Stimulated activated naive B cell treated with anti-CD40 and anti-IgM and Interleukin-4, amounts not matched to agents 10 μg/mL and 1 μg/mL and 100 μg/mL, for 72 hours (primary cell): ENCODE results near the gene TIMM22.

Source experiments
- ATAC-seq, 2 donors: fragments of 150-1000 bp; cut with Tn5 transposase; replicated peaks; 2 replicates each; pipeline ENCODE4 v1.10.0; 2021; ENCODE audit warnings: moderate library complexity in 1 of 2
- DNase-seq: peaks from one replicate; pipeline ENCODE4 v3.0.0; 2021
- H3K27ac Mint-ChIP-seq: one replicate; pipeline ENCODE4 v1.8.0; 2022; ENCODE audit warnings: mild to moderate bottlenecking, mixed read lengths
- H3K27me3 Mint-ChIP-seq, 2 donors: one replicate each; pipeline ENCODE4 v1.8.0; 2022; ENCODE audit warnings: mixed read lengths in 2 of 2
- H3K36me3 Mint-ChIP-seq, 2 donors: one replicate each; pipeline ENCODE4 v1.8.0; 2022; ENCODE audit warnings: mixed read lengths in 2 of 2, mild to moderate bottlenecking in 1 of 2
- H3K4me1 Mint-ChIP-seq, 2 donors: one replicate each; pipeline ENCODE4 v1.8.0; 2022; ENCODE audit warnings: mixed read lengths in 2 of 2, mild to moderate bottlenecking in 1 of 2
- H3K4me3 Mint-ChIP-seq, 2 donors: one replicate each; pipeline ENCODE4 v1.8.0; 2022; ENCODE audit warnings: mild to moderate bottlenecking in 2 of 2, mixed read lengths in 2 of 2, moderate library complexity in 1 of 2
- H3K9me3 Mint-ChIP-seq, 2 donors: one replicate each; pipeline ENCODE4 v1.8.0; 2022; ENCODE audit warnings: mixed read lengths in 2 of 2, mild to moderate bottlenecking in 1 of 2

The TIMM22 gene

DNA sequence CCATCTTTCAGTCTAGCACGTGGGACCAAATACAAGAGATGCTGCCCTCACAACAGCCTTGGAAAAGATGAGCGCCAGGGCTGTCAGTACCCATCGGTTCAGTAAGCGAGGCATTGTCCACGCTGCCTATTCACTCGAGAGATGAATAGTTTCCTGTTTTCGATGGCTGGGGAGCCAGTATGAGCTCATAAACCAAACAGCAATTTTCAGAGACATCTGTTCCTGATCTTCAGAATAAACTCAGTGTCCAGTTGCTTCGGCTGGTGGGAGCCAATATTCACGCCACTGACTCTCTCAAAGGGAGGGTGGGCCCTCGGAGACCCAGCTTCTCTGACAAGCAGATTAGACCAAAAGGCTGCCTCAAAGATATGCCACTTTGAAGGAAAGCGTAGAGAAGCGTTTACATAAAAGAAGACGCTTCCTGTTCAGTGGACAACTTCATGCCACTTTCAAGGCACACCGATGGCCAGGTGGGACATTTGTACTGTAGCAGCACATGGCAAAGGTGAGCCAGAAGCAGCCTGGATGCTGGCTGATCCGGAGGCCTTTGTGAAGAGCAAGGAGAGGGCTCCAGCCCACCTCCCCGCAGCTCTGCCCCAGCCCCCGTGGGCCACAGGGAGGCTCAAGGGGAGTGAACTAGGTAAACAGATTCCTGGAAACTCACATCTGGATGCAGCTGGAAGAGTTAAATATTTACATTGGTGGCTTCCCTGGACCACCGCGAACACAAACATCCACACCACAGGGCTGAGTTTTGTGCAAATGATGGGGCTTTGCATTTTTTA lies 6.0 kb downstream of the TIMM22 start:
- Mint-ChIP-seq H3K4me1 (peaks cover 19 to 30% of the 10 kb centered on the region in 2 donors), H3K4me3 (no peak overlapping the region), H3K9me3 (no peaks in the 10 kb centered on the region), H3K36me3 (peaks cover 25 to 45% of the 10 kb centered on the region in 2 donors), H3K27ac (peak overlapping the region; percentile 79), H3K27me3 (no peaks in the 10 kb centered on the region)
- DNase-seq (no peak), ATAC-seq (no peak)

DNA sequence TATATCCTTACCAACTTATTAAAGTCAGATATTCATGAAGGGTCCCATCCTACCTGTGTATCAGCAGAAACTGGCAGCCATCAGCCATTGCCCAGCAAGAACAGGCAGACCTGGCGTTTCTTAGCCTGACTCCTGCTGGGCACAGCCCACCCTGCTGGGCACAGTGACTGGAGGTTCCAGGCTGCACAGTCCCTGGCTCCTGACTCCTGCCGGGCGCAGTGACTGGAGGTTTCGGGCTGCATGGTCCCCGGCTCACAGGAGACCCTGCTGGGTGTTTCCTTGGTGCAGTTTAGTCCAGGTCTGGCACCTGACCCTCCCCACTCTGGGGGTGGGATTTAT lies 6.7 kb downstream of the TIMM22 start:
- H3K9me3 Mint-ChIP-seq: no peaks in the 10 kb centered on the region
- ATAC-seq (no peak), DNase-seq (no peak)
- no peak overlapping the region for H3K4me3 Mint-ChIP-seq
- peaks cover 27 to 42% of the 10 kb centered on the region in 2 donors for H3K36me3 Mint-ChIP-seq
- peaks cover 14 to 23% of the 10 kb centered on the region in 2 donors for H3K4me1 Mint-ChIP-seq
- no peaks in the 10 kb centered on the region for H3K27me3 Mint-ChIP-seq
- H3K27ac Mint-ChIP-seq: no peak overlapping the region

DNA sequence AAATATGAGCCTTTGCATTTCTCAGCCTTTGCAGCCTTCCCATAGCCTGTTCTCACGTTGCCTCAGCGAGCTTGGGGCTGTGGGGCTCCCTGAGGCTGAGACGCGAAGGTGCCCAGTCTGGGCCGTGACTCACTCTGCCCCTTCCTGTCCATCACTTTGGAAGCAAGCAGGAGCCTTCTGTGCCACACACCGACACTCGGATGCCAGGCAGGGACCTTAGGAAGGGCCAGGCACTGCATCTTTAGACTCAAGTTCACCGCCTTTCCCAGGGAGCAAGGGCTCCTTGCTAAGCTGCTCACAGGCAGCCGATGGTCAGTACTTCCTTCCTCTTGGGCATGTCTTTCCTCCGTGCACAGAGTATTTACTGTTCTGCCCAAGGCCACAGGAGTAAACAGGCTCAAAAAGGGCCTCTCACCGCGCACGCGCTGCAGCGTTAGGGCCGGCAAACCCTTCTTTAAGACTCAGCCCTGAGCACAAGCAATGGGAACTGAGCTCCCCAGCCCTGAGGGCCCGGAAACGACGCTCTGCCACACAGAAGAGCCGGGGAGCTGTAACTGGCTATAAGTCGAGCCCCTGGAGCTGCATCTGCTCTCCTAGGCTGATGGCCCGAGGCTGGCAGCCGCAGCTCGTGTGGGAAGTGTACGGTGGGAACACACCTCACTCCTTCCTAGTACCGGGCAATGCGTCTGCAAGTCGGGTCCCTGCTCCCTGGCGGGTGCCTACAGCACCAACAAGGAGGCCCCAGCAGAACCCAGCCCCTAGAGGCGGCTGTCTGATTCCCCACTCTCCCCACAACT lies 7.2 kb downstream of the TIMM22 start:
- peak overlapping the region; percentile 14 for H3K27ac Mint-ChIP-seq

DNA sequence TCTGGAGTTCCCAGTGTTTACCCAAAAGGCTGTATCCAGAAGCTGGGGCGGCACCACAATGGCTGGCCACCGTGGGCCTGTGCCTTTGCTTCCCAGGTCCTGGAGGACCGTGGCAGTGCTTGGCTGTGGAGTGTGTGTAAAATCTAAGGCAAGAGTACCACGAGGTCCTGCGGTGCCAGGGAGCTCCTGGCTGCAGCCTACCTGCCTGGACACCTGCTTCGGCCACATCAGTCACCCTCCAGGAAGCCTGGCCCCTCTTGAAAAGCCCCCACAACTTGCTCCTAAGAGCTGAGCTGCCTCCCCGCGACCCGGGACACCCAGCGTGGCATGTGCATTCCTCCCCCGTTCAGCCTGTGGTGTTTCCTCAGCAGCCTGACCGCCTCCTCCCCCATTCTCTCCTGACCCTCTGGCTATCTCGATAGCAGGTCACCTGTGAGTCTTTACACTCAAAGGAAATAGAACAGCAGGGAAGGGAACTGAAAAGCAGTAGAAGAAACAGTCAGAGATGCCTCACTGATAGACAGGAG lies 7.9 kb downstream of the TIMM22 start:
- Mint-ChIP-seq H3K27ac (peak overlapping the region; percentile 84), H3K4me3 (peak overlapping the region in 1 of 2 donors; percentile 55), H3K27me3 (no peaks in the 10 kb centered on the region), H3K36me3 (peaks cover 31 to 38% of the 10 kb centered on the region in 2 donors), H3K9me3 (no peaks in the 10 kb centered on the region), H3K4me1 (peaks cover 11 to 13% of the 10 kb centered on the region in 2 donors)
- DNase-seq (no peak), ATAC-seq (no peak)

More for the DNA sequence above, 7.2 kb downstream of the TIMM22 start:
- Mint-ChIP-seq H3K4me3 (no peak overlapping the region), H3K9me3 (no peaks in the 10 kb centered on the region), H3K36me3 (peaks cover 27 to 40% of the 10 kb centered on the region in 2 donors), H3K27me3 (no peaks in the 10 kb centered on the region), H3K4me1 (peaks cover 14 to 17% of the 10 kb centered on the region in 2 donors)
- ATAC-seq (no peak), DNase-seq (no peak)

DNA sequence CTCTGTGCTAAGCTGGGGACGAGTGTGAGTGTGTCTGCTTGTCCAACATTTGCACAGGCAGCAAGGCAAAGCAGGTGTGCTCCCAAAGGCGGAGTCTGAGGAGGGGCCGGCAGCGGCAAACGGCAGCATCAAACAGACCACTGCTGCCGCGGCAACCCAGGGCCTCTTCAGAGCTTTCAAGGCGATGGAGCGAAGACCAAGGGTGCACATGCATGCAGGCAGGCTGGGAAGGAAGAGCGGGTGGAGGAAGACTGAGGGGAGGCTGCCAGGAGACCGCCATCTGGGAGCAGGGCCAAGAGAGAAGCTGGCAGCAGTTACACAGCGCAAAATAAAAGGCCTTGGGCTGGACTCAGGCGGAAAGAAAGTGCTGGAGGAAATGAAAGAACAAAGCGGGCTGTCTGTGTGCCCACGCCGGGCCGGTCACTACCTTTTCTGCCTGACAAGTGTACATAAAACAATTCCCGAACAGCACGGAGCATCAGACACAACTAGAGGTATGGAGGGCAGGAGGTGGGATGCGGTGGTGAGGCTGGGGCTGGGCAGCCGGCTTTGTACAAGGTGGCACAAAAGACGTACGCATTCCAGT lies 8.5 kb downstream of the TIMM22 start:
- peak overlapping the region; percentile 84 for H3K27ac Mint-ChIP-seq
- ATAC-seq (peak; percentile 10 to 12), DNase-seq (no peak)
- H3K9me3 Mint-ChIP-seq: no peaks in the 10 kb centered on the region
- peaks cover 11 to 13% of the 10 kb centered on the region in 2 donors for H3K4me1 Mint-ChIP-seq
- peaks cover 30 to 35% of the 10 kb centered on the region in 2 donors for H3K36me3 Mint-ChIP-seq
- no peaks in the 10 kb centered on the region for H3K27me3 Mint-ChIP-seq
- peak overlapping the region in 1 of 2 donors; percentile 55 for H3K4me3 Mint-ChIP-seq

DNA sequence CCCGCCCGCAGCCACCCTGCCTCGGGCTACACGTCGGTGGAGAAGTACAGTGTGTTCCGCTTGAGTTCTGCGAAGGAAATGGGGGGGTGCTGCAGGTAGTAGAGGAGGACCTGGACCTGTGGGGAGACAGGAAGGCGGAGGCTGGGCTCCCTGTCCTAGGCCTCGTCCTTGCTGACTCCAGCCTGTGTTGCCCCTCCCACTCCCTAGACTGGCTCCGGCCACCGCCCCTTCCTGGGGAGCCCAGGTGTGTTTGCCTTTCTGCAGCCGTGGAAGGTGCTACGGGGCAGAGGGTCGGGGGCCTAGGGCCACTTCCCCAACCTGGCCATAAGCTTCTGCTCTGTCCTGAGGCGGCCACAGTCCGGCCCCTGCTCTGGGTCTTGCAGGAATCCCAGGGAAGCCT lies 9.1 kb downstream of the TIMM22 start:
- Mint-ChIP-seq H3K27ac (peak overlapping the region; percentile 14), H3K4me3 (no peak overlapping the region), H3K9me3 (no peaks in the 10 kb centered on the region), H3K36me3 (peaks cover 24 to 29% of the 10 kb centered on the region in 2 donors), H3K4me1 (peaks cover 11 to 13% of the 10 kb centered on the region in 2 donors), H3K27me3 (no peaks in the 10 kb centered on the region)
- DNase-seq (no peak), ATAC-seq (no peak)

DNA sequence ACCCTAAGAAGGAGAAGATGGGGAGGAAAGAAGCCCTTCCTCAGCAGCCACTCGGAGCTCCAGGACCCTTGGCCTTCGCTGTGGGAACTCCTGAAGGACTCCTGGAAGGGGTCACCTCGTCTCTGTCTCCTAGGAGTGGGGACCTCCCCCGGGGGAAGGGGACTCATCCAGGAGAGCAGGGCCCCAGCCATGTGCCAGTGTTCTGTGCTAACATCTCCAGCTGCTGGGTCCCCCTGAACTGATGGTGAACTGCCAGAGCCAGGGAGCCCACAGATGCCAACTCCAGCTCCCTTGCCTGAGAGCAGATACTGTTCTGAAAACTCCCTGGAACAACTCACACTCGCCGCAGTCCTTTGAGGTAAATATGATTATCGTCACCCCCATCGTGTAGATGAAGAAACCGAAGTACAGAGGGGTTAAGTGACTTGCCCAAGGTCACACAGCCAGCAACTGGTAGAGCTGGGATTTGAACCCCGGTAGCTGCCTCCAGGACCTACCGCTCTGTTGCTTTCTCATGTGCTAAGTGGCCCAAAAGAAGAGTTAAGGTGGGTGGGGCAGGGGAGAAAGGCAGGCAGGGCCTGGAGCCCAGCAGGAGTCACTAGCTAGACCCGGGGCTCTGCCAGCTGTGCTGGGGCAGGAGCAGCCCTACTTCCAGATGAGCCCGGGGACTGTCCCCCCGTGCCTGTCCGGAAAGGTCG lies 10.5 kb downstream of the TIMM22 start:
- H3K4me3 Mint-ChIP-seq: no peak overlapping the region

DNA sequence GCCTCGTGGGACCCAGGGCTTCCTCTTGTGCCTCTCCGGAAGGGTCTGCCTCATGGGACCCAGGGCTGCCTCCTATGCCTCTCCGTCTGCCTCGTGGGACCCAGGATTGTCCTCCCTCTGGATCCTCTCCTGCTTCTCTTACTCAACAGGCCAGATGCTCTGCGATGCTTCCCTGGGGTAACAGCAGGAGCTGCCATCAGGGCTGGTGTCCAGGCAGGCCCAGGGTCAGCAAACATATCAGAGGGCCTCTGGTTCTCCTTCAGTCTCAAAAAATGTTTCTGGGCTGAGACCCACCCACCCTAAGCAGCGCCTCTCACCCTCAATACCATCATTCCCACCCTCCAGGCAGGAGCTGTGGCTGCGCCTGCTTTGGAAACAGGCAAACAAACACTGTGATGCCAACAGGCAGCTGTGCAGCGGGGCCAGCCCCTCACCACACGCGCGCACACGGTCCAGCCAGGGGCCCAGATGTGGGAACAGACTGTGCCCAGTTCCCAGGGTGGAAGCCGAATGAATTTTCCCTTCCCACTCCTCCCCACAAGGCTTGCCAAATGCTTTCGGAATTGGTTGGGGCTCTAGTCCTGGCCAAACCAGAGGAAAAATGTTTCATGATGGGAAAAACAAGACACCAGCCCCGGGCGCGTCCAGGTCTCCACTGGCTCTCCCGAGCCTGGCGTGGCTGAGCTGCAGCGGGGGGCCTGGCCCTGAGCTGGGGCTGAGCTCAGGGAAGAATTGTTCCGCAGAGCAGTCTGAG lies 11.3 kb downstream of the TIMM22 start:
- no peak for ATAC-seq
- DNase-seq: no peak
- Mint-ChIP-seq H3K27me3 (no peaks in the 10 kb centered on the region), H3K36me3 (peaks cover 22 to 28% of the 10 kb centered on the region in 2 donors), H3K9me3 (no peaks in the 10 kb centered on the region), H3K4me1 (peaks cover 10 to 13% of the 10 kb centered on the region in 2 donors), H3K27ac (peak overlapping the region; percentile 31), H3K4me3 (no peak overlapping the region)

More for the DNA sequence above, 10.5 kb downstream of the TIMM22 start:
- ATAC-seq: no peak
- H3K27me3 Mint-ChIP-seq: no peaks in the 10 kb centered on the region
- DNase-seq: no peak
- no peaks in the 10 kb centered on the region for H3K9me3 Mint-ChIP-seq
- peaks cover 10 to 13% of the 10 kb centered on the region in 2 donors for H3K4me1 Mint-ChIP-seq
- H3K27ac Mint-ChIP-seq: no peak overlapping the region
- H3K36me3 Mint-ChIP-seq: peaks cover 28 to 32% of the 10 kb centered on the region in 2 donors

DNA sequence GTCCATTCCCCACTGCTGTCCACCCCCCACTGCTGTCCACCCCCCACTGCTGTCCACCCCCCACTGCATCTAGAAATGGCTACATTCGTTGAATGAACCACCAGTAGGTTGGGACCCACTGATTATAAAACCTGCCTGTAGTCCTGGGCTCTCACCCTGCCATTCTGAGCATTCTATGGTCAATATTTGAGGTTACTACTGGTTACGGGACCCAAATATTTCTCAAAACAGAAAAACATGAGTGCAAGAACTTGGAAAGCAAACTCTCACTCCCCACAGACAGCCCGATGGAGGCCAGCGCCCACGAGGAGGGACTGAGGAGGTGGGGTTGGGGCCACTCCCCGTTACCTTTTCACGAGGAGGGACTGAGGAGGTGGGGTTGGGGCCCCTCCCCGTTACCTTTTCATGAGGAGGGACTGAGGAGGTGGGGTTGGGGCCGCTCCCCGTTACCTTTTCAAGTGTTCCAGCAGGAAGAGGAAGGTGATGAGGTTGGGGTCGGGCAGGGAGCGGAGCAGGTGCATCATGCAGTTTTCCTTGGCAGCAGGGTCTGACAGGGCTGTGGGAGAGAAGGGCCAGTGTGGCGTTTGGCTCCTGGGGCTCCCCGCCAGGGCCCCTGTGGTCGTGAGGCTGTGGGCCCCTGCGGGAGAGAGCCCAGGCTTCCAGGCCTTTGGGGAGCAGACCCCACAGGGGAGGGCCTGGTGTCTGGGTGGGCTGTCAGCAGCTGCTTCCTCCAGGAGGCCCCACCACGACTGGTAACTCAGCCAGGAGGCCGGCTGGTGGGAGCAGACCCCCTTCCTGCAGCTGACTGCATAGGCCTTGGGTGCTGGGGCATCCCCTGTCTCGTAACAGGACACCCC lies 12.5 kb downstream of the TIMM22 start:
- H3K27me3 Mint-ChIP-seq: no peaks in the 10 kb centered on the region
- no peak overlapping the region for H3K4me3 Mint-ChIP-seq
- peaks cover 10 to 13% of the 10 kb centered on the region in 2 donors for H3K4me1 Mint-ChIP-seq
- peaks cover 22 to 28% of the 10 kb centered on the region in 2 donors for H3K36me3 Mint-ChIP-seq
- no peaks in the 10 kb centered on the region for H3K9me3 Mint-ChIP-seq
- DNase-seq (no peak), ATAC-seq (no peak)
- H3K27ac Mint-ChIP-seq: no peak overlapping the region

DNA sequence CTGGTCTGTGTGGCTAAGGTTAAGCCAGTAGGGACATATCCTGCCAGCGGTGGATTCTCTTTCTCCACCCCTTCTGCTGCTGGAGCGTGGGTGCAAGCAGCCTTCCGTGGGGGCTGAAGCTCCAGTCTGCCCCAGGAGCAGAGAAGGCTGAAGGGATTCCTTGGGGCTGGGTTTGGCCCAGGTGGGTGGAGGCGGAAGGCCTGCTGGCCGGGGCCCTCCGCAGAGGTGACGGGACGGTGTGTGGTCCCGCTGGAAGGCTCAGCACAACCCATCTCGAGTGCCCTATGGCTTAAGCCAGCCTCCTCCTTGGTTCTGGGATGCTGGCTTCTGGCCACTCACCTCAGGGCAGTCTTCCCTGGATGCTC lies 13.1 kb downstream of the TIMM22 start:
- Mint-ChIP-seq H3K36me3 (peaks cover 19 to 25% of the 10 kb centered on the region in 2 donors), H3K4me3 (no peak overlapping the region), H3K27me3 (no peaks in the 10 kb centered on the region), H3K27ac (no peak overlapping the region), H3K4me1 (peaks cover 8 to 10% of the 10 kb centered on the region in 2 donors), H3K9me3 (no peaks in the 10 kb centered on the region)
- ATAC-seq: no peak
- DNase-seq: no peak

DNA sequence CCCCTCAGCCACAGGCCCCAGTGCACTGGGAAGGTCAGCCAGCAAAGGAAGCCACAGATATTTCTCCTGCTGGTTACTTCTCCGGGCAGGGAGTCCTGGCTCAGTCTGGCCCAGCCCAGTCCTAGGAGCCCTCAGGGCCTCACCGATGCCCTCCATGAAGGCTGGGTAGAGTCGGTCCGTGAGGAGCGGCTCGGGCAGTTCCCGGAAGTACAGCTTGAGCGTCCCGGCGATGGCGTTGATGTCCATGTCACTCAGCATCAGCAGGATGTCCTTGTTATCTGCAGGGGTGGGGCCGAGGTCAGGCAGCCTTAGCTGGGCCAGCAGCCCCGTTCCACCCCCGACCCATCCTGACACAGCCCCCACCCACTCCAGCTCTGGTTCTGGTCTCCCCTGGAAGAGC lies 13.7 kb downstream of the TIMM22 start:
- Mint-ChIP-seq H3K9me3 (no peaks in the 10 kb centered on the region), H3K4me3 (no peak overlapping the region), H3K27me3 (no peaks in the 10 kb centered on the region), H3K27ac (no peak overlapping the region), H3K4me1 (peaks cover 2 to 5% of the 10 kb centered on the region in 2 donors), H3K36me3 (peaks cover 16 to 19% of the 10 kb centered on the region in 2 donors)
- ATAC-seq: no peak
- DNase-seq: no peak

DNA sequence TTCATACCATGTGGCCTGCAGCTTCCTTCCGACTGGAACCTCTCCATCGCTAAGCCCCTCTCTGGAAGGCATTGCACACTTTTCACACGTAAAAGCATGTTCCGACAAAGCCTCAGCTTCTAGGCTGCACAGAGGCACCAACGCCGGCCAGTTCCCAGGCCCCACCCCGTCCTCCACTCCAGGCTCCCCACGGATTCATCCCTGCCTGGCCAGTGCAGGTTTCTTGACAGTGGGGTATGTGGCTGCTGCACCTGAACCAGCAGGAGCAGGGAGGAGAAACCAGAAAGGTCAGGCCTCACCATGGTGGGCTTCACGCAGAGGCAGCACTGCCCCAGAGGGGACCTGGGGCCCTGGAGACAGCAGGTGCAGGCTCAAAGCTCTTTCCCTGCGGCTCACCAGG lies 14.2 kb downstream of the TIMM22 start:
- H3K4me3 Mint-ChIP-seq: no peak overlapping the region
- no peak for ATAC-seq
- peaks cover 16 to 19% of the 10 kb centered on the region in 2 donors for H3K36me3 Mint-ChIP-seq
- no peaks in the 10 kb centered on the region for H3K27me3 Mint-ChIP-seq
- no peak overlapping the region for H3K27ac Mint-ChIP-seq
- no peaks in the 10 kb centered on the region for H3K9me3 Mint-ChIP-seq
- no peak for DNase-seq
- H3K4me1 Mint-ChIP-seq: no peaks in the 10 kb centered on the region
